Activated CD4-positive, alpha-beta memory T cell treated with anti-CD3 and anti-CD28 coated beads, Interleukin-2, amount 10 ng/mL, durations not matched to agents 7 days and 5 days (primary cell): ENCODE measurements around the gene SFR1. TPM values are rescaled to one million over a fixed set of nuclear protein-coding genes. Genes with fewer than 3 reads are reported as not detected.
"Not testable (repeated sequence)": the region's sequence is repeated elsewhere in the genome, so short reads cannot be mapped to it uniquely, and the experiment has no call there.

Experiments
- CTCF ChIA-PET: fragments of 350-600 bp; sonication (Branson Sonifier 250); formaldehyde crosslinking; loops from one replicate; lab custom pipeline; 2021; ENCODE audit warnings: antibody characterized with exemption, inconsistent platforms; lab: Charles Lee
- POLR2A ChIA-PET: fragments of 350-600 bp; sonication (Branson Sonifier 250); formaldehyde crosslinking; loops from one replicate; lab custom pipeline; 2021; ENCODE audit warnings: antibody characterized with exemption; lab: Charles Lee
- DNase-seq: peaks from one replicate; pipeline ENCODE4 v3.0.0-alpha.2; 2020
- H3K27ac Mint-ChIP-seq: one replicate; pipeline ENCODE4 v1.8.0; 2021; ENCODE audit warnings: mild to moderate bottlenecking, mixed read lengths
- H3K27me3 Mint-ChIP-seq: one replicate; pipeline ENCODE4 v1.8.0; 2021; ENCODE audit warnings: mixed read lengths
- H3K36me3 Mint-ChIP-seq: one replicate; pipeline ENCODE4 v1.8.0; 2021; ENCODE audit warnings: low read depth, mixed read lengths
- H3K4me1 Mint-ChIP-seq: one replicate; pipeline ENCODE4 v1.8.0; 2021; ENCODE audit warnings: mixed read lengths
- H3K4me3 Mint-ChIP-seq: one replicate; pipeline ENCODE4 v1.8.0; 2021; ENCODE audit warnings: mild to moderate bottlenecking, mixed read lengths
- H3K9me3 Mint-ChIP-seq: one replicate; pipeline ENCODE4 v1.8.0; 2021; ENCODE audit warnings: mixed read lengths
- total RNA-seq, 2 experiments: library from RNA; stranded (reverse); gene quantifications; one replicate each; pipeline ENCODE4 v1.2.3, GENCODE V29; 2021

The SFR1 gene
- total RNA-seq, 2 experiments from 2014 or later = 17.8 to 18.7 TPM

- H3K9me3 Mint-ChIP-seq = no peaks in the 10 kb centered on the region
- H3K4me3 Mint-ChIP-seq = no peak overlapping the region
- CTCF ChIA-PET = interaction anchor here (0.6 to 1.6 kb wide), 3 partner anchors 14 to 389 kb away, joined by 3 to 5 read pairs (median 3); partner anchors contain the start of gene SFR1
- POLR2A ChIA-PET = interaction anchor here (1.1 kb wide), 1 partner anchor 20 kb away, joined by 3 read pairs; the partner anchor contains the start of gene SFR1
- no peak for DNase-seq
- H3K36me3 Mint-ChIP-seq = no peaks in the 10 kb centered on the region
- no peaks in the 10 kb centered on the region for H3K4me1 Mint-ChIP-seq
- peaks cover 32% of the 10 kb centered on the region for H3K27me3 Mint-ChIP-seq
- H3K27ac Mint-ChIP-seq = no peak overlapping the region
Observed at GRCh38 chr10:104142081-104142480, 20.1 kb downstream of the SFR1 start.

GRCh38 chr10:104143829-104144228 is 21.9 kb downstream of the SFR1 start:
- Mint-ChIP-seq H3K27me3 (peaks cover 36% of the 10 kb centered on the region), H3K36me3 (no peaks in the 10 kb centered on the region), H3K9me3 (no peaks in the 10 kb centered on the region), H3K4me3 (no peak overlapping the region), H3K27ac (no peak overlapping the region), H3K4me1 (no peaks in the 10 kb centered on the region)
- DNase-seq = no peak
- ChIA-PET POLR2A (no interaction called here), CTCF (no interaction called here)

GRCh38 chr10:104144931-104145330 is 23.0 kb downstream of the SFR1 start:
- Mint-ChIP-seq H3K4me1 (no peaks in the 10 kb centered on the region), H3K4me3 (no peak overlapping the region), H3K9me3 (no peaks in the 10 kb centered on the region), H3K27me3 (peaks cover 36% of the 10 kb centered on the region), H3K36me3 (no peaks in the 10 kb centered on the region), H3K27ac (no peak overlapping the region)
- ChIA-PET POLR2A (no interaction called here), CTCF (no interaction called here)
- DNase-seq = no peak

- peaks cover 5% of the 10 kb centered on the region for H3K36me3 Mint-ChIP-seq
- H3K4me1 Mint-ChIP-seq = no peaks in the 10 kb centered on the region
- H3K9me3 Mint-ChIP-seq = peaks cover 9% of the 10 kb centered on the region
- POLR2A ChIA-PET = interaction anchor here (1.2 to 1.6 kb wide), 3 partner anchors 25 to 115 kb away, joined by 3 to 5 read pairs (median 3); partner anchors contain the start of gene SFR1
- no peak overlapping the region for H3K4me3 Mint-ChIP-seq
- no peak overlapping the region for H3K27ac Mint-ChIP-seq
- H3K27me3 Mint-ChIP-seq = peaks cover 41% of the 10 kb centered on the region
- no peak for DNase-seq
- CTCF ChIA-PET = interaction anchor here (1.5 kb wide), 1 partner anchor 25 kb away, joined by 5 read pairs; the partner anchor contains the start of gene SFR1
Observed at GRCh38 chr10:104146882-104147281, 24.9 kb downstream of the SFR1 start.

- no peak overlapping the region for H3K4me3 Mint-ChIP-seq
- peaks cover 37% of the 10 kb centered on the region for H3K27me3 Mint-ChIP-seq
- H3K27ac Mint-ChIP-seq = no peak overlapping the region
- DNase-seq = no peak
- ChIA-PET POLR2A (no interaction called here), CTCF (no interaction called here)
- peaks cover 7% of the 10 kb centered on the region for H3K36me3 Mint-ChIP-seq
- no peaks in the 10 kb centered on the region for H3K4me1 Mint-ChIP-seq
- peaks cover 18% of the 10 kb centered on the region for H3K9me3 Mint-ChIP-seq
Observed at GRCh38 chr10:104150139-104150538, 28.2 kb downstream of the SFR1 start.

GRCh38 chr10:104151737-104152136 is 29.8 kb downstream of the SFR1 start:
- peaks cover 7% of the 10 kb centered on the region for H3K36me3 Mint-ChIP-seq
- H3K27ac Mint-ChIP-seq = no peak overlapping the region
- H3K9me3 Mint-ChIP-seq = peaks cover 18% of the 10 kb centered on the region
- CTCF ChIA-PET = interaction anchor here (0.6 kb wide), 1 partner anchor 77 kb away, joined by 3 read pairs; no protein-coding TSS in a partner anchor
- no peak for DNase-seq
- no peaks in the 10 kb centered on the region for H3K4me1 Mint-ChIP-seq
- no peak overlapping the region for H3K4me3 Mint-ChIP-seq
- peaks cover 41% of the 10 kb centered on the region for H3K27me3 Mint-ChIP-seq
- POLR2A ChIA-PET = no interaction called here

- Mint-ChIP-seq H3K27ac (no peak overlapping the region), H3K4me1 (no peaks in the 10 kb centered on the region), H3K36me3 (peaks cover 7% of the 10 kb centered on the region), H3K9me3 (peaks cover 18% of the 10 kb centered on the region), H3K27me3 (peaks cover 31% of the 10 kb centered on the region), H3K4me3 (no peak overlapping the region)
- CTCF ChIA-PET = no interaction called here
- no peak for DNase-seq
- POLR2A ChIA-PET = no interaction called here
Observed at GRCh38 chr10:104155591-104155990, 33.6 kb downstream of the SFR1 start.

GRCh38 chr10:104170610-104171254 is 48.8 kb downstream of the SFR1 start:
- no peak for DNase-seq

GRCh38 chr10:104174136-104174535 is 52.2 kb downstream of the SFR1 start:
- H3K36me3 Mint-ChIP-seq, CTCF ChIA-PET, H3K9me3 Mint-ChIP-seq, H3K4me1 Mint-ChIP-seq, H3K27ac Mint-ChIP-seq, H3K4me3 Mint-ChIP-seq, POLR2A ChIA-PET, DNase-seq: not testable (repeated sequence)
- H3K27me3 Mint-ChIP-seq = peaks cover 20% of the 10 kb centered on the region

More at GRCh38 chr10:104170610-104171254, 48.8 kb downstream of the SFR1 start:
- Mint-ChIP-seq H3K4me1 (peaks cover 4% of the 10 kb centered on the region), H3K4me3 (no peak overlapping the region), H3K9me3 (peaks cover 8% of the 10 kb centered on the region), H3K27ac (no peak overlapping the region), H3K36me3 (no peaks in the 10 kb centered on the region), H3K27me3 (peaks cover 28% of the 10 kb centered on the region)
- POLR2A ChIA-PET = no interaction called here
- CTCF ChIA-PET = interaction anchor here (0.6 kb wide), 1 partner anchor 40 kb away, joined by 3 read pairs; no protein-coding TSS in a partner anchor

Other genes starting within 250 kb of the SFR1 start
- 10 to 100 TPM; 55.1 to 56.8 TPM for gene STN1, start 204.0 kb upstream of the SFR1 start, total RNA-seq
- gene SLK, start 155.0 kb upstream of the SFR1 start, total RNA-seq = 10 to 100 TPM; 32.7 to 36.3 TPM
- gene COL17A1, start 36.3 kb upstream of the SFR1 start, total RNA-seq = not detected
- gene CFAP43, start 110.2 kb downstream of the SFR1 start, total RNA-seq = under 1 TPM; 0.18 to 0.25 TPM
- 100 to 1,000 TPM; 139 to 142 TPM for gene GSTO1, start 132.7 kb downstream of the SFR1 start, total RNA-seq
- 1 to 10 TPM in 1 of 2 experiments, under 1 TPM in 1; 0.88 to 1.8 TPM for gene GSTO2, start 147.0 kb downstream of the SFR1 start, total RNA-seq
- gene ITPRIP, start 216.3 kb downstream of the SFR1 start, total RNA-seq = 10 to 100 TPM; 24.6 to 25.9 TPM
- gene CFAP58, start 231.7 kb downstream of the SFR1 start, total RNA-seq = under 1 TPM; 0.45 to 0.58 TPM